Measurements from ENCODE around the gene POU5F1. TPM values are rescaled to one million over a fixed set of nuclear protein-coding genes. Genes with fewer than 3 reads are reported as not detected.

Gene POU5F1
- polyA plus RNA-seq, 2 donors: 0.55 to 0.59 TPM

DNA sequence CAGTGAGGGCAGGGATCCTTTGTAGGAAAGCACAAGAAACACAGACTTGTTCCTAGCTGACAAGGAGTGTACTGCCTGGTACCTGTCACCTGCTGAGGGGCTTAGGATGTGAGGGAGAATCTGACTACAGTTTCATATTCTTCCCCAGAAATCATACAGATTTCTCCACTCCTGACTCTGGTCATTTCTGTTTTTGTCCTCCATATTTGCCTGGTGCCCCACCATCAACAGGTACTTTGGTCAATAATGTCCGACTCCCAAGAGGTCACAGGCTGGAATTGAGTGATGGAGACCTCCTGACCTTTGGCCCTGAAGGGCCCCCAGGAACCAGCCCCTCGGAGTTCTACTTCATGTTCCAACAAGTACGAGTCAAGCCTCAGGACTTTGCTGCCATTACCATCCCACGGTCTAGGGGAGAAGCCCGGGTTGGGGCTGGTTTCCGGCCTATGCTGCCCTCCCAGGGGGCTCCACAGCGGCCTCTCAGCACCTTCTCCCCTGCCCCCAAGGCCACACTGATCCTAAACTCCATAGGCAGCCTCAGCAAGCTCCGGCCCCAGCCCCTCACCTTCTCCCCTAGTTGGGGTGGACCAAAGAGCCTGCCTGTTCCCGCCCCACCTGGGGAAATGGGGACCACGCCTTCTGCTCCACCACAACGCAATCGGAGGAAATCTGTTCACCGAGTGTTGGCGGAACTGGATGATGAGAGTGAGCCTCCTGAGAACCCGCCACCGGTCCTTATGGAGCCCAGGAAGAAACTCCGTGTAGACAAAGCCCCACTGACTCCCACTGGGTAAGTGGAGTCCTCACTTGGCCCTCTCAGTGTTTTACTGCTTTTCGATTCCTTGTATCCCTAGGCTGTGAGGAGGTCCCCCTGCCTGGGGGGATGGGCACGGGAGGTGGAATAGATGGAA, 9.0 kb downstream of the POU5F1 start:
- Histone ChIP-seq H3K4me3 (ENCODE audit: low read depth in 1 of 2, low read length in 2 of 2) (no peak overlapping the region), H3K27me3 (ENCODE audit: control insufficient read depth in 1 of 2, insufficient read depth in 2 of 2, low read length in 2 of 2) (no peaks in the 10 kb centered on the region), H3K36me3 (ENCODE audit: control insufficient read depth in 2 of 2, insufficient read depth in 2 of 2, low read length in 1 of 2) (peaks cover 0 to 1% of the 10 kb centered on the region in 2 donors), H3K9me3 (ENCODE audit: control insufficient read depth in 2 of 2, insufficient read depth in 1 of 2, low read depth in 1 of 2, low read length in 1 of 2) (no peaks in the 10 kb centered on the region), H3K4me1 (ENCODE audit: control insufficient read depth in 2 of 2, insufficient read depth in 2 of 2, low read length in 1 of 2) (peaks cover 8 to 10% of the 10 kb centered on the region in 2 donors), H3K27ac (ENCODE audit: low read depth in 2 of 2, low read length in 1 of 2) (no peak overlapping the region)
- WGBS, 2 donors: 90 to 91% methylated on average over 19 of the region's 19 CpGs

DNA sequence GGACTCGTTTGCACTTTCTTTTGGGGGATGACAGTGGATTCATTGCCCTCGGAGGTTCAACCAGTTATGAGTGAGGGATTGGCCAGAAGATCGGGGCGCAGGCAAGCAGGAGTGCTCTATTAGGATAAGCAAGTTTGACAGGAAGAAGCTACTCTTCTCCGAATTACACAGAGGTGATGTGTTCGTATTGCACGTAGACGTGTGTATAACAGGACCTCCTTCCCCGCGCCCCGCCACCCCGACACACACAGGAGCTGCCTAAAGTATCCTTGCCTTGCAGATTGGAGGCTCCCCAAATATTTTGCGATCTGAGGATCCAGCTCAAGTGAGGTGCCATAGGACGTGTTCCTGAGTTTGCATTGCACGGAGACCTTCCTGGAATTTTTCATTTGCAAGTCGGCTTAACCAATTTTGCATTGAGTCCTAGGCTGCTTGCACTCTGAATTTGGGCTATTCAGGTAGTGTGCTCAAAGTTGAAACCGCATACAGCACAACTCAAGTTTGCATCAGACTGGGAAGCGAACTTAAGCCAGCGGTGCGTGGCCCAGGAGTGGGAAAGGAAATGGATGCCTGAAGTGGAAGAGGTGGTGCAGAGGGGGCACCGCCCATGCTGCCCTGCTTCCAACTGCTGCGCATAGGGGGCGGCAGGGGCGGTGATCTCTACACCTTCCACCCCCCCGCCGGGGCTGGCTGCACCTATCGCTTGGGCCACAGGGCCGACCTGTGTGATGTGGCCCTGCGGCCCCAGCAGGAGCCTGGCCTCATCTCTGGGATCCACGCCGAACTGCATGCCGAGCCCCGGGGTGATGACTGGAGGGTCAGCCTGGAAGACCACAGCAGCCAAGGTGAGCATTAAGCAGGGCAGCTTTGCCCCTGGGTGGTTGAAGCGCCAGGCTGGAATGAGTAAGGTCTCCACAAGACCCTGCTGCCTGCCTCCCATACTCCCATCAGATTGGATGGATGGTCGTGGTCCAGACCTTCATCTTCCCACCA, 11.3 kb downstream of the POU5F1 start:
- Histone ChIP-seq H3K27ac (ENCODE audit: low read depth in 2 of 2, low read length in 1 of 2) (peak overlapping the region in 1 of 2 donors; percentile 84), H3K4me3 (ENCODE audit: low read depth in 1 of 2, low read length in 2 of 2) (peak overlapping the region; percentile 64 to 76), H3K9me3 (ENCODE audit: control insufficient read depth in 2 of 2, insufficient read depth in 1 of 2, low read depth in 1 of 2, low read length in 1 of 2) (no peaks in the 10 kb centered on the region), H3K27me3 (ENCODE audit: control insufficient read depth in 1 of 2, insufficient read depth in 2 of 2, low read length in 2 of 2) (no peaks in the 10 kb centered on the region), H3K36me3 (ENCODE audit: control insufficient read depth in 2 of 2, insufficient read depth in 2 of 2, low read length in 1 of 2) (peaks cover 0 to 7% of the 10 kb centered on the region in 2 donors), H3K4me1 (ENCODE audit: control insufficient read depth in 2 of 2, insufficient read depth in 2 of 2, low read length in 1 of 2) (peaks cover 8 to 10% of the 10 kb centered on the region in 2 donors)
- 12 to 13% methylated on average over 34 to 35 of the region's 35 CpGs for WGBS, 2 donors

GRCh38 chr6:31158140-31158862, 12.2 kb downstream of the POU5F1 start, which contains the start of gene TCF19:
Gene TCF19, plus strand, starts transcription at chr6:31158589. Its CDS starts 881 bp downstream, at chr6:31159470.
- 0% methylated on average over 56 to 65 of the region's 65 CpGs for WGBS, 2 donors
- H3K4me1 ChIP-seq (ENCODE audit: control insufficient read depth in 2 of 2, insufficient read depth in 2 of 2, low read length in 1 of 2): peaks cover 8 to 10% of the 10 kb centered on the region in 2 donors
- peak within 1 kb of the TSS; percentile 84 to 85 for H3K27ac ChIP-seq (ENCODE audit: low read depth in 2 of 2, low read length in 1 of 2)
- H3K4me3 ChIP-seq (ENCODE audit: low read depth in 1 of 2, low read length in 2 of 2): peak within 1 kb of the TSS; percentile 64 to 76
- H3K27me3 ChIP-seq (ENCODE audit: control insufficient read depth in 1 of 2, insufficient read depth in 2 of 2, low read length in 2 of 2): no peaks in the 10 kb centered on the region
- H3K9me3 ChIP-seq (ENCODE audit: control insufficient read depth in 2 of 2, insufficient read depth in 1 of 2, low read depth in 1 of 2, low read length in 1 of 2): no peaks in the 10 kb centered on the region
- H3K36me3 ChIP-seq (ENCODE audit: control insufficient read depth in 2 of 2, insufficient read depth in 2 of 2, low read length in 1 of 2): peaks cover 0 to 7% of the 10 kb centered on the region in 2 donors

GRCh38 chr6:31157513-31158139, 12.9 kb downstream of the POU5F1 start, which contains the start of gene CCHCR1:
Gene CCHCR1, minus strand, starts transcription at chr6:31157802. Its CDS starts 202 bp downstream, at chr6:31157600.
- H3K27me3 ChIP-seq (ENCODE audit: control insufficient read depth in 1 of 2, insufficient read depth in 2 of 2, low read length in 2 of 2): no peaks in the 10 kb centered on the region
- peaks cover 0 to 7% of the 10 kb centered on the region in 2 donors for H3K36me3 ChIP-seq (ENCODE audit: control insufficient read depth in 2 of 2, insufficient read depth in 2 of 2, low read length in 1 of 2)
- peak within 1 kb of the TSS; percentile 64 to 76 for H3K4me3 ChIP-seq (ENCODE audit: low read depth in 1 of 2, low read length in 2 of 2)
- H3K4me1 ChIP-seq (ENCODE audit: control insufficient read depth in 2 of 2, insufficient read depth in 2 of 2, low read length in 1 of 2): peaks cover 8 to 10% of the 10 kb centered on the region in 2 donors
- WGBS, 2 donors: 3 to 6% methylated on average over 14 of the region's 14 CpGs
- H3K9me3 ChIP-seq (ENCODE audit: control insufficient read depth in 2 of 2, insufficient read depth in 1 of 2, low read depth in 1 of 2, low read length in 1 of 2): no peaks in the 10 kb centered on the region
- peak within 1 kb of the TSS; percentile 84 to 85 for H3K27ac ChIP-seq (ENCODE audit: low read depth in 2 of 2, low read length in 1 of 2)

DNA sequence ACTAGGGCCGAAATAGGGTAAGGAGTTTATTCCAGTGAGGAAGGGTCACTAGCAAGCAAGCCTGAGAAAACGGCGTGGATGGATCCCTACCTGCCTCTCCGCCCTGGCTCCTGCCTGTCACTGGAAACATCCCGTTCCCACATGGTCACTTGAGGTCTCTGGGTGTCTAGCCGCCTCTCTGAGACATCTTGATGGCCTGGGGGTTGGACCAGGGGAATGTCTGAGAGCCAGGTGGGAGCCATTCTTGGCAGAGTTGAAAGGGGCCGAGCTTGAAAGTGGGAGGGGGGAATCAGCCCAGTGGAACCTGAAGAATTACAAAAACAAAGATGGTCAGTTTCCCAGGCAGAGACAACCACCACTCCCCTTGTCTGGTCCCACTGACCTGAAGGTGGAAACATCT, 13.8 kb downstream of the POU5F1 start:
- WGBS, 2 donors: 91 to 92% methylated on average over 7 of the region's 7 CpGs
- H3K4me3 ChIP-seq (ENCODE audit: low read depth in 1 of 2, low read length in 2 of 2): no peak overlapping the region

GRCh38 chr6:31154436-31154835, 16.0 kb downstream of the POU5F1 start:
- 95% methylated on average over 15 of the region's 15 CpGs for WGBS, 2 donors
- no peaks in the 10 kb centered on the region for H3K9me3 ChIP-seq (ENCODE audit: control insufficient read depth in 2 of 2, insufficient read depth in 1 of 2, low read depth in 1 of 2, low read length in 1 of 2)
- H3K36me3 ChIP-seq (ENCODE audit: control insufficient read depth in 2 of 2, insufficient read depth in 2 of 2, low read length in 1 of 2): peaks cover 4 to 15% of the 10 kb centered on the region in 2 donors
- H3K4me3 ChIP-seq (ENCODE audit: low read depth in 1 of 2, low read length in 2 of 2): no peak overlapping the region
- H3K27ac ChIP-seq (ENCODE audit: low read depth in 2 of 2, low read length in 1 of 2): no peak overlapping the region
- H3K4me1 ChIP-seq (ENCODE audit: control insufficient read depth in 2 of 2, insufficient read depth in 2 of 2, low read length in 1 of 2): peaks cover 6 to 8% of the 10 kb centered on the region in 2 donors
- H3K27me3 ChIP-seq (ENCODE audit: control insufficient read depth in 1 of 2, insufficient read depth in 2 of 2, low read length in 2 of 2): no peaks in the 10 kb centered on the region

More for the DNA sequence above, 13.8 kb downstream of the POU5F1 start:
- H3K36me3 ChIP-seq (ENCODE audit: control insufficient read depth in 2 of 2, insufficient read depth in 2 of 2, low read length in 1 of 2): peaks cover 0 to 7% of the 10 kb centered on the region in 2 donors
- H3K4me1 ChIP-seq (ENCODE audit: control insufficient read depth in 2 of 2, insufficient read depth in 2 of 2, low read length in 1 of 2): peaks cover 8 to 10% of the 10 kb centered on the region in 2 donors
- no peaks in the 10 kb centered on the region for H3K9me3 ChIP-seq (ENCODE audit: control insufficient read depth in 2 of 2, insufficient read depth in 1 of 2, low read depth in 1 of 2, low read length in 1 of 2)
- H3K27ac ChIP-seq (ENCODE audit: low read depth in 2 of 2, low read length in 1 of 2): no peak overlapping the region
- no peaks in the 10 kb centered on the region for H3K27me3 ChIP-seq (ENCODE audit: control insufficient read depth in 1 of 2, insufficient read depth in 2 of 2, low read length in 2 of 2)

- H3K9me3 ChIP-seq (ENCODE audit: control insufficient read depth in 2 of 2, insufficient read depth in 1 of 2, low read depth in 1 of 2, low read length in 1 of 2): no peaks in the 10 kb centered on the region
- H3K4me1 ChIP-seq (ENCODE audit: control insufficient read depth in 2 of 2, insufficient read depth in 2 of 2, low read length in 1 of 2): peaks cover 2 to 5% of the 10 kb centered on the region in 2 donors
- 85 to 89% methylated on average over 7 of the region's 7 CpGs for WGBS, 2 donors
- no peak overlapping the region for H3K27ac ChIP-seq (ENCODE audit: low read depth in 2 of 2, low read length in 1 of 2)
- no peak overlapping the region for H3K4me3 ChIP-seq (ENCODE audit: low read depth in 1 of 2, low read length in 2 of 2)
- H3K36me3 ChIP-seq (ENCODE audit: control insufficient read depth in 2 of 2, insufficient read depth in 2 of 2, low read length in 1 of 2): peaks cover 4 to 19% of the 10 kb centered on the region in 2 donors
- H3K27me3 ChIP-seq (ENCODE audit: control insufficient read depth in 1 of 2, insufficient read depth in 2 of 2, low read length in 2 of 2): no peaks in the 10 kb centered on the region
Measured at GRCh38 chr6:31152781-31153180, 17.7 kb downstream of the POU5F1 start.

GRCh38 chr6:31149827-31150447, 20.5 kb downstream of the POU5F1 start:
- H3K27ac ChIP-seq (ENCODE audit: low read depth in 2 of 2, low read length in 1 of 2): no peak overlapping the region
- H3K9me3 ChIP-seq (ENCODE audit: control insufficient read depth in 2 of 2, insufficient read depth in 1 of 2, low read depth in 1 of 2, low read length in 1 of 2): no peaks in the 10 kb centered on the region
- H3K4me1 ChIP-seq (ENCODE audit: control insufficient read depth in 2 of 2, insufficient read depth in 2 of 2, low read length in 1 of 2): no peaks in the 10 kb centered on the region
- H3K4me3 ChIP-seq (ENCODE audit: low read depth in 1 of 2, low read length in 2 of 2): no peak overlapping the region
- WGBS, 2 donors: 85 to 93% methylated on average over 6 of the region's 6 CpGs
- no peaks in the 10 kb centered on the region for H3K27me3 ChIP-seq (ENCODE audit: control insufficient read depth in 1 of 2, insufficient read depth in 2 of 2, low read length in 2 of 2)
- peaks cover 4 to 19% of the 10 kb centered on the region in 2 donors for H3K36me3 ChIP-seq (ENCODE audit: control insufficient read depth in 2 of 2, insufficient read depth in 2 of 2, low read length in 1 of 2)
